Skeletal muscle satellite cell (primary cell): ENCODE results near the gene TOP3B.

Experiments
- H3K27me3 ChIP-seq: 2 replicates; pipeline ENCODE4 v1.7.0; 2013; ENCODE audit warnings: low read length; ENCODE audit not compliant: control insufficient read depth, insufficient read depth
- H3K36me3 ChIP-seq: 2 replicates; pipeline ENCODE4 v1.7.0; 2013; ENCODE audit warnings: mild to moderate bottlenecking, control low read depth, low read length; ENCODE audit not compliant: insufficient read depth
- H3K4me1 ChIP-seq: 2 replicates; pipeline ENCODE4 v1.7.0; 2013; ENCODE audit warnings: low read length; ENCODE audit not compliant: control insufficient read depth, insufficient read depth
- H3K4me2 ChIP-seq: 2 replicates; pipeline ENCODE4 v1.7.0; 2013; ENCODE audit warnings: mild to moderate bottlenecking, low read length
- H3K4me3 ChIP-seq: 2 replicates; pipeline ENCODE4 v1.7.0; 2013; ENCODE audit warnings: low read length
- H3K9ac ChIP-seq: 2 replicates; pipeline ENCODE4 v1.7.0; 2013; ENCODE audit warnings: mild to moderate bottlenecking, low read depth, low read length, moderate library complexity
- H3K9me3 ChIP-seq: replicated peaks from 2 replicates; pipeline ENCODE4 v1.7.0; 2013; ENCODE audit warnings: mild to moderate bottlenecking, control low read depth, low read length

TOP3B gene

GRCh38 chr22:22022255-22022840 lies 39.8 kb upstream of the TOP3B start:
- Histone ChIP-seq H3K4me2 (no peak overlapping the region), H3K4me3 (no peak overlapping the region), H3K27me3 (peaks cover 16% of the 10 kb centered on the region), H3K9me3 (no peaks in the 10 kb centered on the region), H3K36me3 (no peaks in the 10 kb centered on the region), H3K9ac (no peak overlapping the region), H3K4me1 (no peaks in the 10 kb centered on the region)

- H3K9me3 ChIP-seq, result no peaks in the 10 kb centered on the region
Measured at GRCh38 chr22:22021162-22021750, 38.7 kb upstream of the TOP3B start.

DNA sequence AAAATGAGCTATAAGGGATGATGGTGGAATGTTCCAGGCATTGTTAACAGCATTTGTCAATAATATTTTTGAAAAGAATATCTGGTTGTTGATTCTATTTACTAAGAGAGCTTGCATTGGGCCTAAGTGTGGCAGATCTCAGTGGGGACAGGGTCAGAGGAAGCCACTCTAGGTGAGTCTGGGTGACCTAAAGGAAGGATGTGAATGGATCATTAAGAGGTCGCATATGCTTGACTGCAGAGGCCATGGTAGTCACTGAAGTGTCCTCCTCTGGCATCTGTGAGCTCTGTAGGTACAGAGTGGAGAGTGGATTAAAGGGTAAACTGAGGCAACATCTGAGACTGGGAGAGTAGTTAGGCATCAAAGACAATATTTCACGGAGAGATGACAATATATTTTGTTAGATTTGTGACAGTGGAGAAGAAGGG lies 37.9 kb upstream of the TOP3B start:
- no peaks in the 10 kb centered on the region for H3K36me3 ChIP-seq
- peaks cover 21% of the 10 kb centered on the region for H3K27me3 ChIP-seq
- H3K9me3 ChIP-seq, result no peaks in the 10 kb centered on the region
- H3K4me3 ChIP-seq, result no peak overlapping the region
- H3K9ac ChIP-seq, result no peak overlapping the region
- no peak overlapping the region for H3K4me2 ChIP-seq
- no peaks in the 10 kb centered on the region for H3K4me1 ChIP-seq

More at GRCh38 chr22:22021162-22021750, 38.7 kb upstream of the TOP3B start:
- no peaks in the 10 kb centered on the region for H3K4me1 ChIP-seq
- no peak overlapping the region for H3K4me3 ChIP-seq
- peaks cover 16% of the 10 kb centered on the region for H3K27me3 ChIP-seq
- H3K36me3 ChIP-seq, result no peaks in the 10 kb centered on the region
- H3K9ac ChIP-seq, result no peak overlapping the region
- no peak overlapping the region for H3K4me2 ChIP-seq

DNA sequence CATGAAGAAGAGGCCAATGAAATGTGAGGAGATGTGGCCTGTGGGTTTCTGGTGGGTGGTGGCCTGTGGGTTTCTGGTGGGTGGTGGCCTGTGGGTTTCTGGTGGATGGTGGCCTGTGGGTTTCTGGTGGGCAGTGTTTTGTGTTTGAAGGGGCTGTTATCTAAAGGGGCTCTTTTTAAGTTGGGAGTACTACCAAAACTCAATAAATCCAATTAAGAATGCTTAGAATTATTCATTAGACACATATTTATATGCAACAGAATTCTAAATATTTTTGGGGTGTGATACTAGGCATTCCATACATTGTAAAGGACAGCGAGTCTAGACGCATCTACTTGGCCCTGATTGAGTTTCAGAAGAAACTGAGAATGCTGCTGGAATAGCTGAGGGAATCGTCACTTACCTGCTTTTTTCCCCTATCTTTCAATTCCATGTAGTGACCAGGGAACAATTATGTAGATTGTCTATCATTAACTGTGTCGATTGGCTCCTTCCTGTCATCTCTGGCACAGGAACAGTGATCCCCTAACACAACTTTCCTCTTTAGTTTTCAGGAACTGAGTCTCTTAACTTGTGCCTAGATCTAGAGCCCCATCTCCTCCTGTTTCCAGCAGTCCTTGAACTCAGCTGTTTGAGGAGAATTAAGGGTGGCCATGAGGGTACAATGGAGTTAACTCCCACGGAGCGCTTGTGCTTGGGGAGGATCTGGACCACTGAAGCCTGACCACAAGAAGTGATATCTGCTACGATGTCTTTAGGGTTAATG lies 37.3 kb upstream of the TOP3B start:
- Histone ChIP-seq H3K4me3 (no peak overlapping the region), H3K9me3 (no peaks in the 10 kb centered on the region), H3K4me1 (no peaks in the 10 kb centered on the region), H3K4me2 (no peak overlapping the region), H3K9ac (no peak overlapping the region), H3K27me3 (peaks cover 21% of the 10 kb centered on the region), H3K36me3 (no peaks in the 10 kb centered on the region)

DNA sequence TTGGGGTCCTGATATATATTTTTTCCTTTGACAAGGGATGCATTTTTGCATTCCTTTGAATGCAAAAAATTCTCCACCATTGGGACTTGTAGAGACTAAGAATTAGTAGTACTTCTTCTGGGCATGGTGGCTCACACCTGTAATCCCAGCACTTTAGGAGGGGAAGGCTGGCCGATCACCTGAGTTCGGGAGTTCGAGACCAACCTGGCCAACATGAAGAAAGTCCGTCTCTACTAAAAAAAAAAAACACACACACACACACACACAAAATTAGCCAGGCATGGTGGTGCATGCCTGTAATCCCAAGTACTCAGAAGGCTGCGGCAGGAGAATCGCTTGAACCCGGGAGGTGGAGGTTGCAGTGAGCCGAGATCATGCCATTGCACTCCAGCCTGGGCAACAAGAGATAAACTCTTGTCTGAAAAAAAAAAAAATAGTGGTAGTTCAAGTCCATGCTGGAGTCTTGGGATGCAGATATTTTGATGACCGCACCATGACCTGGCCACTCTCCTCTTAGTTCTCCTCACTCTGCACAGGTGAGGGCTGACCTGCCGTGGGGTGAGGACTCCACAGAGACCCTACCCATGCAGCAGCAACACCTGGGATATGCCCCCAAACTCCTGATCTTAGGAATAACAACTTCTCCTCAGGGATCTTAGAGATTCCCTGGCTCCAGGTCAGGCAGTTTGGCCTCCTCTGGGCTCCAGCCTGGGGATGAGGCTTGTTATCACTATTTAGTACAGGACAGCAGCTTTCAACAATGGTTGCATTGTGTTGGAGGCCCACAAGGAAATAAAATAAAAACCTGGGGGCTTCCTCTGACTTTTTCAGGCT lies 36.5 kb upstream of the TOP3B start:
- Histone ChIP-seq H3K4me2 (no peak overlapping the region), H3K4me3 (no peak overlapping the region), H3K27me3 (peaks cover 21% of the 10 kb centered on the region), H3K9ac (no peak overlapping the region), H3K36me3 (no peaks in the 10 kb centered on the region), H3K4me1 (no peaks in the 10 kb centered on the region), H3K9me3 (no peaks in the 10 kb centered on the region)

GRCh38 chr22:22015631-22016030 lies 33.0 kb upstream of the TOP3B start:
- Histone ChIP-seq H3K4me1 (no peaks in the 10 kb centered on the region), H3K4me2 (no peak overlapping the region), H3K36me3 (no peaks in the 10 kb centered on the region), H3K4me3 (no peak overlapping the region), H3K27me3 (peaks cover 22% of the 10 kb centered on the region), H3K9me3 (no peaks in the 10 kb centered on the region), H3K9ac (no peak overlapping the region)

- peaks cover 35% of the 10 kb centered on the region for H3K27me3 ChIP-seq
- no peaks in the 10 kb centered on the region for H3K9me3 ChIP-seq
- no peaks in the 10 kb centered on the region for H3K36me3 ChIP-seq
Measured at GRCh38 chr22:22014285-22014659, 31.7 kb upstream of the TOP3B start.

DNA sequence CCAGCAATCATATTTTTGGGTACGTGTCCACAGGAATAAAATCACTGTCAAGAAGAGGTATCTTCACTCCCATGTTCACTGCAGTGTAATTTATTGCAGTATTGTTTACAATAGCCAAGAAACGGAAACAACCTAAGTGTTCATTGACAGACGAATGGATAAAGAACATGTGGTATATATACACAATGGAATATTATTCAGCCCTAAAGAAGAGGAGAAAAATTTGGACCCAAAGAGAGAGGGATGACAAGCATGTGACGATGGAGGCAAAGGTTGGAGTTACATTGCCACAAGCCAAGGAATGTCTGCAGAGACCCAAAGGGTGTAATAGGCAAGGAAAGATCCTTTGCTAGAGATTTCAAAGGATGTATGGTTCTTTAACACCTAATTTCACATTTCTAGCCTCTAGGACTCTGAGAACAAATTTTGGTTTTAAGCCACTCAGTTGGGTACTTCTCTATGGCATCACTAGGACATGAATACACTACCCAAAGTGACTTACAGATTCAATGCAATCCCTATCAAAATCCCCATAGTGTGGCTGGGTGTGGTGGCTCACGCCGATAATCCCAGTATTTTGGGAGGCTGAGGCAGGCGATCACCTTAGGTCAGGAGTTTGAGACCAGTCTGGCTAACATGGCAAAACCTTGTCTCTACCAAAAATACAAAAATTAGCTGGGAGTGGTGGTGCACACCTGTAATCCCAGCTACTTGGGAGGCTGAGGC lies 31.1 kb upstream of the TOP3B start:
- Histone ChIP-seq H3K9me3 (no peaks in the 10 kb centered on the region), H3K4me3 (no peak overlapping the region), H3K27me3 (peaks cover 38% of the 10 kb centered on the region), H3K36me3 (no peaks in the 10 kb centered on the region), H3K9ac (no peak overlapping the region), H3K4me1 (no peaks in the 10 kb centered on the region), H3K4me2 (no peak overlapping the region)

More at GRCh38 chr22:22014285-22014659, 31.7 kb upstream of the TOP3B start:
- no peak overlapping the region for H3K4me2 ChIP-seq
- no peaks in the 10 kb centered on the region for H3K4me1 ChIP-seq
- H3K4me3 ChIP-seq, result no peak overlapping the region
- no peak overlapping the region for H3K9ac ChIP-seq

- H3K9ac ChIP-seq, result no peak overlapping the region
- H3K27me3 ChIP-seq, result peaks cover 30% of the 10 kb centered on the region
- H3K4me1 ChIP-seq, result no peaks in the 10 kb centered on the region
- H3K36me3 ChIP-seq, result no peaks in the 10 kb centered on the region
- no peak overlapping the region for H3K4me2 ChIP-seq
- no peaks in the 10 kb centered on the region for H3K9me3 ChIP-seq
- H3K4me3 ChIP-seq, result no peak overlapping the region
Measured at GRCh38 chr22:22011964-22012363, 29.4 kb upstream of the TOP3B start.

DNA sequence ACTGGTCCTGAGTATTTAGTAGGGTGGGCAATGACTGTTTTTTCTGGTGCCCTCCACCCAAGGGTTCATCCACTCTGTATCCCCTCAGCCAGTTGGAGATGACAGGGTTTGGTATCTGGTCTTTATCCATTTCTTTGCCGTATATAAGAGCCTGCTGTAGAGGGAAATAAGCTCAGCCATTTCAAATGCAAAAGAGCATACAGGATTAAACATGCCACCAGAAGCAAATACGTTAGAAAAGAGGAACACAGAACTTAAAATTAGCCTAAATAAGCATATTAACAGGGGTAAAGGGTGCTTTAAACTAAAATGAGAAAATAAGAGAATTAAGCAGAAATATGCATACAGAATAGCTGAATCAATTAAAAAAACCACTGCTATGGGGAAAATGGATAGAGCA lies 27.8 kb upstream of the TOP3B start:
- no peaks in the 10 kb centered on the region for H3K36me3 ChIP-seq
- no peak overlapping the region for H3K4me3 ChIP-seq
- no peak overlapping the region for H3K9ac ChIP-seq
- no peaks in the 10 kb centered on the region for H3K4me1 ChIP-seq
- peaks cover 34% of the 10 kb centered on the region for H3K27me3 ChIP-seq
- no peak overlapping the region for H3K4me2 ChIP-seq
- no peaks in the 10 kb centered on the region for H3K9me3 ChIP-seq

GRCh38 chr22:22009661-22010060 lies 27.1 kb upstream of the TOP3B start:
- peaks cover 34% of the 10 kb centered on the region for H3K27me3 ChIP-seq
- H3K9ac ChIP-seq, result no peak overlapping the region
- no peaks in the 10 kb centered on the region for H3K36me3 ChIP-seq
- no peak overlapping the region for H3K4me2 ChIP-seq
- no peaks in the 10 kb centered on the region for H3K4me1 ChIP-seq
- H3K4me3 ChIP-seq, result no peak overlapping the region
- no peaks in the 10 kb centered on the region for H3K9me3 ChIP-seq
